MM.1S (cell line): ENCODE data around the gene SOX13.

ENCODE experiments used
- EZH2 ChIP-seq: fragments of 300-600 bp; sonication (generic); optimal IDR thresholded peaks from 2 replicates; pipeline ENCODE3; 2017; ENCODE audit warnings: low read depth, mild to moderate bottlenecking, antibody characterized with exemption, low read length, mixed read lengths
- EZH2phosphoT487 ChIP-seq: fragments of 300-600 bp; sonication (generic); IDR thresholded peaks from 2 replicates; pipeline ENCODE4 v1.6.1; 2018; ENCODE audit warnings: antibody characterized with exemption, low read length
- TF ChIP-seq, protein P1 (sequence below): fragments of 300-600 bp; sonication (generic); IDR thresholded peaks from 2 replicates; pipeline ENCODE4 v1.5.1; 2016; ENCODE audit warnings: antibody characterized with exemption, low read length, mixed read lengths

DNA sequence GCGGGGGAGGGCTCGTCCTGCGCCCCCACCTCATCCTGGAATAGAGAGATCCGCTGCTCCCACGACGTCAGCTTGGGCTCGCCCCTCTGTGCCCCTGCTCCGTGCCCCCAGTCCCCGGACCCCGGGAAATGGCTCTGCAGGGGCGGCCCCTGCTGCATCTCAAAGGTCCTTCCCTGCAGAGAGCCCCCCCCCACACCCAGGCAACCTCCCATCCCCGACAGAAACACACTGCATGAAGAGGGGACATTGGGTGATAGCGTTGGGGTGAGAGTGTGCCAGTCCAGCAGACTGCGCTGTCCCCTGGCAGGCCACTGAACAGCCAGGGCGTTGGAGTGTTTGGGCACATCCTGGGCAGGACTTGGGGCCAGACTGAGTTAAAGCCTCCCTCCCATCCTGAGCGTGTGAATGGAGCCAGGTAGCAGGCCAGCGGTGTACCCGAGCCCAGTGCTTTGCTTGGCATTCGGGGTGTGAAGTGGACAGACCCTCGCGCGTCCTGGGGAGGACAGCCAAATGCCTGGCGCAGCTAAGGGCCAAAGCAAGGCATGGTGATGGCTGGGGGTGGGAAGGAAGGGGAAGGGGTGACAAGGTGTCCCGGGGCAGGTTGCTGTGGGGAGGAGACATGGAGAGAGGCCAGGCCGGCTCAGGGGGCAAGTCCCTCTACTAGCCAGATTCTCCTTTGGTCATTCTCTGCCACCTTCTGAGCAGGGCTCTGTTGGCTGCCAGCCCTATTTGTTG is 79.6 kb downstream of the SOX13 start:
- TF ChIP-seq, protein P1, sequence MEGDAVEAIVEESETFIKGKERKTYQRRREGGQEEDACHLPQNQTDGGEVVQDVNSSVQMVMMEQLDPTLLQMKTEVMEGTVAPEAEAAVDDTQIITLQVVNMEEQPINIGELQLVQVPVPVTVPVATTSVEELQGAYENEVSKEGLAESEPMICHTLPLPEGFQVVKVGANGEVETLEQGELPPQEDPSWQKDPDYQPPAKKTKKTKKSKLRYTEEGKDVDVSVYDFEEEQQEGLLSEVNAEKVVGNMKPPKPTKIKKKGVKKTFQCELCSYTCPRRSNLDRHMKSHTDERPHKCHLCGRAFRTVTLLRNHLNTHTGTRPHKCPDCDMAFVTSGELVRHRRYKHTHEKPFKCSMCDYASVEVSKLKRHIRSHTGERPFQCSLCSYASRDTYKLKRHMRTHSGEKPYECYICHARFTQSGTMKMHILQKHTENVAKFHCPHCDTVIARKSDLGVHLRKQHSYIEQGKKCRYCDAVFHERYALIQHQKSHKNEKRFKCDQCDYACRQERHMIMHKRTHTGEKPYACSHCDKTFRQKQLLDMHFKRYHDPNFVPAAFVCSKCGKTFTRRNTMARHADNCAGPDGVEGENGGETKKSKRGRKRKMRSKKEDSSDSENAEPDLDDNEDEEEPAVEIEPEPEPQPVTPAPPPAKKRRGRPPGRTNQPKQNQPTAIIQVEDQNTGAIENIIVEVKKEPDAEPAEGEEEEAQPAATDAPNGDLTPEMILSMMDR: no peak
- TF ChIP-seq EZH2: no peak
- no peak for TF ChIP-seq EZH2phosphoT487
